Caco-2 (cell line): ENCODE measurements around the gene EPB41L4B. TPM values are rescaled to one million over a fixed set of nuclear protein-coding genes. Genes with fewer than 3 reads are reported as not detected.

ENCODE experiments used
- BruUV-seq: library from RNA; stranded (reverse); fragments of 400-500 nt; replicated peaks from 2 replicates; lab custom pipeline; 2021; lab: Mats Ljungman, UMichigan
- CTCF ChIA-PET: fragments of 300-600 bp; sonication (Branson Sonifier 250); formaldehyde crosslinking; loops from one replicate; lab custom pipeline; 2022; ENCODE audit warnings: antibody characterized with exemption; lab: Charles Lee
- POLR2A ChIA-PET: fragments of 300-600 bp; sonication (Branson Sonifier 250); formaldehyde crosslinking; loops from one replicate; lab custom pipeline; 2022; ENCODE audit warnings: antibody characterized with exemption; lab: Charles Lee
- DNase-seq, 2 experiments: peaks; one replicate each; pipeline versions ENCODE4 v3.0.0 to v3.0.0-alpha.2; 2020 to 2022
- H3K27me3 ChIP-seq: replicated peaks from 2 replicates; pipeline ENCODE4 v1.6.0; 2011; ENCODE audit warnings: low read length; ENCODE audit not compliant: control insufficient read depth, insufficient read depth
- H3K36me3 ChIP-seq: 2 replicates; pipeline ENCODE4 v1.5.1; 2011; ENCODE audit warnings: low read length; ENCODE audit not compliant: control insufficient read depth, insufficient read depth
- H3K4me1 ChIP-seq: fragments of 250-450 bp; sonication (Bioruptor Pico); 2 replicates; pipeline ENCODE4 v1.5.1; 2020; ENCODE audit warnings: mild to moderate bottlenecking
- H3K4me3 ChIP-seq: 2 replicates; pipeline ENCODE4 v1.5.1; 2011; ENCODE audit warnings: low read depth, mild to moderate bottlenecking, control low read depth, low read length
- H3K9me3 ChIP-seq: fragments of 250-450 bp; sonication (Bioruptor Pico); 2 replicates; pipeline ENCODE4 v1.5.1; 2020; ENCODE audit warnings: mild to moderate bottlenecking, moderate library complexity
- H3K27ac Mint-ChIP-seq: one replicate; pipeline ENCODE4 v1.8.0; 2022; ENCODE audit warnings: mixed read lengths; ENCODE audit not compliant: unreplicated experiment
- H3K27me3 Mint-ChIP-seq: one replicate; pipeline ENCODE4 v1.8.0; 2022; ENCODE audit warnings: mixed read lengths; ENCODE audit not compliant: insufficient read depth, unreplicated experiment
- H3K36me3 Mint-ChIP-seq: one replicate; pipeline ENCODE4 v1.8.0; 2022; ENCODE audit warnings: mild to moderate bottlenecking, mixed read lengths; ENCODE audit not compliant: insufficient read depth, unreplicated experiment
- H3K4me1 Mint-ChIP-seq: one replicate; pipeline ENCODE4 v1.8.0; 2022; ENCODE audit warnings: low read depth, mixed read lengths; ENCODE audit not compliant: unreplicated experiment
- H3K4me3 Mint-ChIP-seq: one replicate; pipeline ENCODE4 v1.8.0; 2022; ENCODE audit warnings: mild to moderate bottlenecking, moderate library complexity, mixed read lengths; ENCODE audit not compliant: unreplicated experiment
- H3K9me3 Mint-ChIP-seq: one replicate; pipeline ENCODE4 v1.8.0; 2022; ENCODE audit warnings: mixed read lengths; ENCODE audit not compliant: unreplicated experiment
- CTCF ChIP-seq, 2 experiments: fragments of 200-600 bp in 1 of 2; IDR thresholded peaks; 1 replicate in 1 of 2; 2 replicates in 1 of 2; pipeline versions ENCODE4 v1.5.1 to v1.8.0; 2011 to 2022; ENCODE audit warnings: antibody characterized with exemption in 1 of 2, control low read depth in 1 of 2, inconsistent platforms in 1 of 2, low read depth in 1 of 2, low read length in 1 of 2, mild to moderate bottlenecking in 1 of 2, moderate library complexity in 1 of 2; ENCODE audit not compliant: insufficient read depth in 1 of 2, severe bottlenecking in 1 of 2, unreplicated experiment in 1 of 2
- intact Hi-C: fragments of 100-400 bp; cut with micrococcal nuclease; formaldehyde crosslinking; loops from one replicate; pipeline ENCODE4 v1.10.0; 2022; ENCODE audit not compliant: unreplicated experiment
- total RNA-seq: library from RNA; stranded (reverse); gene quantifications from 2 replicates; pipeline ENCODE4 v1.2.3, GENCODE V29; 2022

Gene EPB41L4B
- total RNA-seq, 1 experiment from 2014 or later, result 16.3 TPM

- ChIA-PET POLR2A (no interaction called here), CTCF (no interaction called here)
- H3K4me1 Mint-ChIP-seq, result peaks cover 6% of the 10 kb centered on the region
- Histone ChIP-seq H3K36me3 (no peaks in the 10 kb centered on the region), H3K9me3 (no peaks in the 10 kb centered on the region), H3K4me3 (no peak overlapping the region), H3K27me3 (no peaks in the 10 kb centered on the region), H3K4me1 (no peaks in the 10 kb centered on the region)
- H3K36me3 Mint-ChIP-seq, result peaks cover 9% of the 10 kb centered on the region
- no peak for TF ChIP-seq CTCF (IDR thresholded peaks at IDR 0.05; ENCODE audit: insufficient read depth in 1 of 2, low read depth in 1 of 2, low read length in 1 of 2, severe bottlenecking in 1 of 2, unreplicated experiment in 1 of 2)
- BruUV-seq, result no TSS peak
- intact Hi-C loops, result no loop called here
- DNase-seq, result no peak
- H3K27ac Mint-ChIP-seq, result no peak overlapping the region
- no peaks in the 10 kb centered on the region for H3K9me3 Mint-ChIP-seq
- no peak overlapping the region for H3K4me3 Mint-ChIP-seq
- no peaks in the 10 kb centered on the region for H3K27me3 Mint-ChIP-seq
Measured at GRCh38 chr9:109299891-109300290, 21.0 kb downstream of the EPB41L4B start.

GRCh38 chr9:109297899-109298298 is 23.0 kb downstream of the EPB41L4B start:
- Histone ChIP-seq H3K4me3 (no peak overlapping the region), H3K36me3 (no peaks in the 10 kb centered on the region), H3K9me3 (no peaks in the 10 kb centered on the region), H3K27me3 (no peaks in the 10 kb centered on the region), H3K4me1 (no peaks in the 10 kb centered on the region)
- no TSS peak for BruUV-seq
- Mint-ChIP-seq H3K36me3 (peaks cover 9% of the 10 kb centered on the region), H3K27ac (no peak overlapping the region), H3K4me1 (peaks cover 6% of the 10 kb centered on the region), H3K27me3 (no peaks in the 10 kb centered on the region), H3K4me3 (no peak overlapping the region), H3K9me3 (no peaks in the 10 kb centered on the region)
- ChIA-PET CTCF (no interaction called here), POLR2A (no interaction called here)
- no peak for TF ChIP-seq CTCF (IDR thresholded peaks at IDR 0.05; ENCODE audit: insufficient read depth in 1 of 2, low read depth in 1 of 2, low read length in 1 of 2, severe bottlenecking in 1 of 2, unreplicated experiment in 1 of 2)
- intact Hi-C loops, result no loop called here
- no peak for DNase-seq

GRCh38 chr9:109295221-109296130 is 25.4 kb downstream of the EPB41L4B start:
- TF ChIP-seq CTCF (IDR thresholded peaks at IDR 0.05; ENCODE audit: insufficient read depth in 1 of 2, low read depth in 1 of 2, low read length in 1 of 2, severe bottlenecking in 1 of 2, unreplicated experiment in 1 of 2), result no peak
- BruUV-seq, result no TSS peak
- no peaks in the 10 kb centered on the region for H3K4me1 ChIP-seq
- no peaks in the 10 kb centered on the region for H3K9me3 ChIP-seq
- Mint-ChIP-seq H3K4me1 (peaks cover 10% of the 10 kb centered on the region), H3K36me3 (peaks cover 9% of the 10 kb centered on the region), H3K27me3 (no peaks in the 10 kb centered on the region), H3K27ac (no peak overlapping the region), H3K9me3 (no peaks in the 10 kb centered on the region), H3K4me3 (no peak overlapping the region)
- no peak for DNase-seq
- H3K27me3 ChIP-seq, result no peaks in the 10 kb centered on the region
- no peak overlapping the region for H3K4me3 ChIP-seq
- intact Hi-C loops, result no loop called here
- POLR2A ChIA-PET, result no interaction called here
- CTCF ChIA-PET, result no interaction called here
- H3K36me3 ChIP-seq, result no peaks in the 10 kb centered on the region
